Occipital lobe (tissue), 2 donors: ENCODE data around the gene XXYLT1. TPM values are rescaled to one million over a fixed set of nuclear protein-coding genes. Genes with fewer than 3 reads are reported as not detected.
"Not testable (repeated sequence)": the region's sequence is repeated elsewhere in the genome, so short reads cannot be mapped to it uniquely, and the experiment has no call there.

Source experiments
- DNase-seq: peaks from one replicate; lab custom pipeline; 2025; lab: John Stamatoyannopoulos, UW
- total RNA-seq: library from RNA; depleted of rRNA; stranded (reverse); fragments of >200 nt; gene quantifications from one replicate; pipeline ENCODE4 v1.2.3, GENCODE V29; 2014

XXYLT1 gene
- total RNA-seq, 1 donor from 2014 or later, result 24.2 TPM

- DNase-seq, result no peak
These were observed 222.7 kb downstream of the XXYLT1 start for GRCh38 chr3:195048059-195048905.

- DNase-seq, result no peak
These were observed 223.4 kb downstream of the XXYLT1 start for GRCh38 chr3:195047536-195047935.

- no peak for DNase-seq
These were observed 224.5 kb downstream of the XXYLT1 start for GRCh38 chr3:195046441-195046840.

- DNase-seq, result no peak
These were observed 225.3 kb downstream of the XXYLT1 start for GRCh38 chr3:195045481-195046210.

- DNase-seq, result no peak
These were observed 226.5 kb downstream of the XXYLT1 start for GRCh38 chr3:195044411-195044810.

GRCh38 chr3:195043607-195044339, 227.2 kb downstream of the XXYLT1 start:
- DNase-seq, result no peak

GRCh38 chr3:195042743-195043606, 228.0 kb downstream of the XXYLT1 start:
- no peak for DNase-seq

GRCh38 chr3:195041871-195042742, 228.9 kb downstream of the XXYLT1 start:
- no peak for DNase-seq

GRCh38 chr3:195040773-195041520, 230.0 kb downstream of the XXYLT1 start:
- no peak for DNase-seq

GRCh38 chr3:195040094-195040493, 230.9 kb downstream of the XXYLT1 start:
- no peak for DNase-seq

GRCh38 chr3:195039180-195039843, 231.6 kb downstream of the XXYLT1 start:
- no peak for DNase-seq

GRCh38 chr3:195038161-195038560, 232.8 kb downstream of the XXYLT1 start:
- no peak for DNase-seq

- not testable (repeated sequence) for DNase-seq
These were observed 233.4 kb downstream of the XXYLT1 start for GRCh38 chr3:195037586-195037985.

GRCh38 chr3:195036974-195037373, 234.0 kb downstream of the XXYLT1 start:
- DNase-seq, result no peak

- DNase-seq, result no peak
These were observed 234.4 kb downstream of the XXYLT1 start for GRCh38 chr3:195036574-195036973.

- no peak for DNase-seq
These were observed 234.8 kb downstream of the XXYLT1 start for GRCh38 chr3:195036203-195036505.

- DNase-seq, result no peak
These were observed 235.4 kb downstream of the XXYLT1 start for GRCh38 chr3:195035345-195036202.

GRCh38 chr3:195034541-195034940, 236.4 kb downstream of the XXYLT1 start:
- DNase-seq, result no peak
